ENCODE results near the gene TRPM8.

TRPM8 gene

GRCh38 chr2:234003972-234004617, 86.9 kb downstream of the TRPM8 start:
- no peak for DNase-seq

GRCh38 chr2:234005126-234005525, 88.0 kb downstream of the TRPM8 start:
- DNase-seq, result no peak

- no peak for DNase-seq
Measured at GRCh38 chr2:234006501-234006900, 89.3 kb downstream of the TRPM8 start.

GRCh38 chr2:234014427-234014826, 97.3 kb downstream of the TRPM8 start:
- DNase-seq, result no peak

- no peak for DNase-seq
Measured at GRCh38 chr2:234015861-234016260, 98.7 kb downstream of the TRPM8 start.

GRCh38 chr2:234019896-234020295, 102.7 kb downstream of the TRPM8 start:
- peak; percentile 54 for DNase-seq

- no peak for DNase-seq
Measured at GRCh38 chr2:234020332-234020731, 103.2 kb downstream of the TRPM8 start.

GRCh38 chr2:234022424-234022823, 105.3 kb downstream of the TRPM8 start:
- no peak for DNase-seq

- DNase-seq, result no peak
Measured at GRCh38 chr2:234024304-234024703, 107.1 kb downstream of the TRPM8 start.

GRCh38 chr2:234025466-234025865, 108.3 kb downstream of the TRPM8 start:
- no peak for DNase-seq

- no peak for DNase-seq
Measured at GRCh38 chr2:234025891-234026401, 108.8 kb downstream of the TRPM8 start.

GRCh38 chr2:234026693-234027254, 109.6 kb downstream of the TRPM8 start:
- DNase-seq, result no peak

- peak; percentile 4 for DNase-seq
Measured at GRCh38 chr2:234027641-234028040, 110.5 kb downstream of the TRPM8 start.

- peak; percentile 19 for DNase-seq
Measured at GRCh38 chr2:234029150-234029733, 112.1 kb downstream of the TRPM8 start.

- DNase-seq, result no peak
Measured at GRCh38 chr2:234031207-234031606, 114.0 kb downstream of the TRPM8 start.

- peak; percentile 36 for DNase-seq
Measured at GRCh38 chr2:234032279-234032856, 115.2 kb downstream of the TRPM8 start.

GRCh38 chr2:234033174-234033573, 116.0 kb downstream of the TRPM8 start:
- no peak for DNase-seq

- no peak for DNase-seq
Measured at GRCh38 chr2:234033885-234034284, 116.7 kb downstream of the TRPM8 start.

- no peak for DNase-seq
Measured at GRCh38 chr2:234038076-234038802, 121.1 kb downstream of the TRPM8 start.

- DNase-seq, result no peak
Measured at GRCh38 chr2:234044157-234044556, 127.0 kb downstream of the TRPM8 start.

GRCh38 chr2:234046521-234046920, 129.3 kb downstream of the TRPM8 start:
- no peak for DNase-seq

GRCh38 chr2:234047361-234047760, 130.2 kb downstream of the TRPM8 start:
- no peak for DNase-seq

GRCh38 chr2:234048049-234048448, 130.9 kb downstream of the TRPM8 start:
- DNase-seq, result peak; percentile 4
